Measurements from ENCODE around the gene DENND4C.

The DENND4C gene

DNA sequence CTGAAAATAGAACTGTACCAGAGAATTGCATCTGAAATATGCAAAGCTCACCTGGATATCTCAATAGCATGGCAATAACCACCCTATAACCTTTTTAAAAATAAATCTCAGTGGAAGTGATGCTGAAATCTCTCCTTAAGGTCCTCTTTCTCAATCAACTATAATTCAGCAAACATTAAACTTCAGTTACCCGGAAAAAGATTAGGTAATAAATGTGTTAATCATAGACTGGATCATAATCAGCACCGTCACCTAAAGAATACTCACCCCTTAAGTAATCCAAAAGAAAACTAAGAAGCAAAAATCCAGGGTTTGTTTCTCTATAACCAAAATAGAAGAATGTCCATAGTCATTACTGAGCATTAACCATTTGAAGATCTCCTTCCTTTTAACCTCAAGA lies 44.3 kb upstream of the DENND4C start (continued):
- TF ChIP-seq, protein P1, sequence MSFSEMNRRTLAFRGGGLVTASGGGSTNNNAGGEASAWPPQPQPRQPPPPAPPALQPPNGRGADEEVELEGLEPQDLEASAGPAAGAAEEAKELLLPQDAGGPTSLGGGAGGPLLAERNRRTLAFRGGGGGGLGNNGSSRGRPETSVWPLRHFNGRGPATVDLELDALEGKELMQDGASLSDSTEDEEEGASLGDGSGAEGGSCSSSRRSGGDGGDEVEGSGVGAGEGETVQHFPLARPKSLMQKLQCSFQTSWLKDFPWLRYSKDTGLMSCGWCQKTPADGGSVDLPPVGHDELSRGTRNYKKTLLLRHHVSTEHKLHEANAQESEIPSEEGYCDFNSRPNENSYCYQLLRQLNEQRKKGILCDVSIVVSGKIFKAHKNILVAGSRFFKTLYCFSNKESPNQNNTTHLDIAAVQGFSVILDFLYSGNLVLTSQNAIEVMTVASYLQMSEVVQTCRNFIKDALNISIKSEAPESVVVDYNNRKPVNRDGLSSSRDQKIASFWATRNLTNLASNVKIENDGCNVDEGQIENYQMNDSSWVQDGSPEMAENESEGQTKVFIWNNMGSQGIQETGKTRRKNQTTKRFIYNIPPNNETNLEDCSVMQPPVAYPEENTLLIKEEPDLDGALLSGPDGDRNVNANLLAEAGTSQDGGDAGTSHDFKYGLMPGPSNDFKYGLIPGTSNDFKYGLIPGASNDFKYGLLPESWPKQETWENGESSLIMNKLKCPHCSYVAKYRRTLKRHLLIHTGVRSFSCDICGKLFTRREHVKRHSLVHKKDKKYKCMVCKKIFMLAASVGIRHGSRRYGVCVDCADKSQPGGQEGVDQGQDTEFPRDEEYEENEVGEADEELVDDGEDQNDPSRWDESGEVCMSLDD (tag by site-specific recombination; IDR thresholded peaks at IDR 0.05) = no peak
- TF ChIP-seq, protein P2, sequence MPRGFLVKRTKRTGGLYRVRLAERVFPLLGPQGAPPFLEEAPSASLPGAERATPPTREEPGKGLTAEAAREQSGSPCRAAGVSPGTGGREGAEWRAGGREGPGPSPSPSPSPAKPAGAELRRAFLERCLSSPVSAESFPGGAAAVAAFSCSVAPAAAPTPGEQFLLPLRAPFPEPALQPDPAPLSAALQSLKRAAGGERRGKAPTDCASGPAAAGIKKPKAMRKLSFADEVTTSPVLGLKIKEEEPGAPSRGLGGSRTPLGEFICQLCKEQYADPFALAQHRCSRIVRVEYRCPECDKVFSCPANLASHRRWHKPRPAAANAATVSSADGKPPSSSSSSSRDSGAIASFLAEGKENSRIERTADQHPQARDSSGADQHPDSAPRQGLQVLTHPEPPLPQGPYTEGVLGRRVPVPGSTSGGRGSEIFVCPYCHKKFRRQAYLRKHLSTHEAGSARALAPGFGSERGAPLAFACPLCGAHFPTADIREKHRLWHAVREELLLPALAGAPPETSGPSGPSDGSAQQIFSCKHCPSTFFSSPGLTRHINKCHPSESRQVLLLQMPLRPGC (tag by site-specific recombination; IDR thresholded peaks at IDR 0.05) = no peak
- TF ChIP-seq ZNF544 (tag by site-specific recombination; IDR thresholded peaks at IDR 0.05) (no peak), ZNF701 (tag by site-specific recombination; IDR thresholded peaks at IDR 0.05) (no peak), ZNF37A (tag by site-specific recombination; IDR thresholded peaks at IDR 0.05) (no peak), ZNF558 (tag by site-specific recombination; IDR thresholded peaks at IDR 0.05) (no peak), ZBTB21 (tag by site-specific recombination; IDR thresholded peaks at IDR 0.05) (no peak), ZNF324 (tag by site-specific recombination; IDR thresholded peaks at IDR 0.05) (no peak), ZNF747 (tag by site-specific recombination; IDR thresholded peaks at IDR 0.05) (no peak)
- TF ChIP-seq, protein P3, sequence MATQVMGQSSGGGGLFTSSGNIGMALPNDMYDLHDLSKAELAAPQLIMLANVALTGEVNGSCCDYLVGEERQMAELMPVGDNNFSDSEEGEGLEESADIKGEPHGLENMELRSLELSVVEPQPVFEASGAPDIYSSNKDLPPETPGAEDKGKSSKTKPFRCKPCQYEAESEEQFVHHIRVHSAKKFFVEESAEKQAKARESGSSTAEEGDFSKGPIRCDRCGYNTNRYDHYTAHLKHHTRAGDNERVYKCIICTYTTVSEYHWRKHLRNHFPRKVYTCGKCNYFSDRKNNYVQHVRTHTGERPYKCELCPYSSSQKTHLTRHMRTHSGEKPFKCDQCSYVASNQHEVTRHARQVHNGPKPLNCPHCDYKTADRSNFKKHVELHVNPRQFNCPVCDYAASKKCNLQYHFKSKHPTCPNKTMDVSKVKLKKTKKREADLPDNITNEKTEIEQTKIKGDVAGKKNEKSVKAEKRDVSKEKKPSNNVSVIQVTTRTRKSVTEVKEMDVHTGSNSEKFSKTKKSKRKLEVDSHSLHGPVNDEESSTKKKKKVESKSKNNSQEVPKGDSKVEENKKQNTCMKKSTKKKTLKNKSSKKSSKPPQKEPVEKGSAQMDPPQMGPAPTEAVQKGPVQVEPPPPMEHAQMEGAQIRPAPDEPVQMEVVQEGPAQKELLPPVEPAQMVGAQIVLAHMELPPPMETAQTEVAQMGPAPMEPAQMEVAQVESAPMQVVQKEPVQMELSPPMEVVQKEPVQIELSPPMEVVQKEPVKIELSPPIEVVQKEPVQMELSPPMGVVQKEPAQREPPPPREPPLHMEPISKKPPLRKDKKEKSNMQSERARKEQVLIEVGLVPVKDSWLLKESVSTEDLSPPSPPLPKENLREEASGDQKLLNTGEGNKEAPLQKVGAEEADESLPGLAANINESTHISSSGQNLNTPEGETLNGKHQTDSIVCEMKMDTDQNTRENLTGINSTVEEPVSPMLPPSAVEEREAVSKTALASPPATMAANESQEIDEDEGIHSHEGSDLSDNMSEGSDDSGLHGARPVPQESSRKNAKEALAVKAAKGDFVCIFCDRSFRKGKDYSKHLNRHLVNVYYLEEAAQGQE (tag by site-specific recombination; IDR thresholded peaks at IDR 0.05) = no peak
- TF ChIP-seq, protein P4, sequence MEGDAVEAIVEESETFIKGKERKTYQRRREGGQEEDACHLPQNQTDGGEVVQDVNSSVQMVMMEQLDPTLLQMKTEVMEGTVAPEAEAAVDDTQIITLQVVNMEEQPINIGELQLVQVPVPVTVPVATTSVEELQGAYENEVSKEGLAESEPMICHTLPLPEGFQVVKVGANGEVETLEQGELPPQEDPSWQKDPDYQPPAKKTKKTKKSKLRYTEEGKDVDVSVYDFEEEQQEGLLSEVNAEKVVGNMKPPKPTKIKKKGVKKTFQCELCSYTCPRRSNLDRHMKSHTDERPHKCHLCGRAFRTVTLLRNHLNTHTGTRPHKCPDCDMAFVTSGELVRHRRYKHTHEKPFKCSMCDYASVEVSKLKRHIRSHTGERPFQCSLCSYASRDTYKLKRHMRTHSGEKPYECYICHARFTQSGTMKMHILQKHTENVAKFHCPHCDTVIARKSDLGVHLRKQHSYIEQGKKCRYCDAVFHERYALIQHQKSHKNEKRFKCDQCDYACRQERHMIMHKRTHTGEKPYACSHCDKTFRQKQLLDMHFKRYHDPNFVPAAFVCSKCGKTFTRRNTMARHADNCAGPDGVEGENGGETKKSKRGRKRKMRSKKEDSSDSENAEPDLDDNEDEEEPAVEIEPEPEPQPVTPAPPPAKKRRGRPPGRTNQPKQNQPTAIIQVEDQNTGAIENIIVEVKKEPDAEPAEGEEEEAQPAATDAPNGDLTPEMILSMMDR (tag by site-specific recombination; IDR thresholded peaks at IDR 0.05) = no peak
- TF ChIP-seq, protein P5, sequence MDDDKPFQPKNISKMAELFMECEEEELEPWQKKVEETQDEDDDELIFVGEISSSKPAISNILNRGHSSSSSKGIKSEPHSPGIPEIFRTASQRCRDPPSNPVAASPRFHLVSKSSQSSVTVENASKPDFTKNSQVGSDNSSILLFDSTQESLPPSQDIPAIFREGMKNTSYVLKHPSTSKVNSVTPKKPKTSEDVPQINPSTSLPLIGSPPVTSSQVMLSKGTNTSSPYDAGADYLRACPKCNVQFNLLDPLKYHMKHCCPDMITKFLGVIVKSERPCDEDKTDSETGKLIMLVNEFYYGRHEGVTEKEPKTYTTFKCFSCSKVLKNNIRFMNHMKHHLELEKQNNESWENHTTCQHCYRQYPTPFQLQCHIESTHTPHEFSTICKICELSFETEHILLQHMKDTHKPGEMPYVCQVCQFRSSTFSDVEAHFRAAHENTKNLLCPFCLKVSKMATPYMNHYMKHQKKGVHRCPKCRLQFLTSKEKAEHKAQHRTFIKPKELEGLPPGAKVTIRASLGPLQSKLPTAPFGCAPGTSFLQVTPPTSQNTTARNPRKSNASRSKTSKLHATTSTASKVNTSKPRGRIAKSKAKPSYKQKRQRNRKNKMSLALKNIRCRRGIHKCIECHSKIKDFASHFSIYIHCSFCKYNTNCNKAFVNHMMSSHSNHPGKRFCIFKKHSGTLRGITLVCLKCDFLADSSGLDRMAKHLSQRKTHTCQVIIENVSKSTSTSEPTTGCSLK (tag by site-specific recombination; IDR thresholded peaks at IDR 0.05) = no peak
- TF ChIP-seq, protein P6, sequence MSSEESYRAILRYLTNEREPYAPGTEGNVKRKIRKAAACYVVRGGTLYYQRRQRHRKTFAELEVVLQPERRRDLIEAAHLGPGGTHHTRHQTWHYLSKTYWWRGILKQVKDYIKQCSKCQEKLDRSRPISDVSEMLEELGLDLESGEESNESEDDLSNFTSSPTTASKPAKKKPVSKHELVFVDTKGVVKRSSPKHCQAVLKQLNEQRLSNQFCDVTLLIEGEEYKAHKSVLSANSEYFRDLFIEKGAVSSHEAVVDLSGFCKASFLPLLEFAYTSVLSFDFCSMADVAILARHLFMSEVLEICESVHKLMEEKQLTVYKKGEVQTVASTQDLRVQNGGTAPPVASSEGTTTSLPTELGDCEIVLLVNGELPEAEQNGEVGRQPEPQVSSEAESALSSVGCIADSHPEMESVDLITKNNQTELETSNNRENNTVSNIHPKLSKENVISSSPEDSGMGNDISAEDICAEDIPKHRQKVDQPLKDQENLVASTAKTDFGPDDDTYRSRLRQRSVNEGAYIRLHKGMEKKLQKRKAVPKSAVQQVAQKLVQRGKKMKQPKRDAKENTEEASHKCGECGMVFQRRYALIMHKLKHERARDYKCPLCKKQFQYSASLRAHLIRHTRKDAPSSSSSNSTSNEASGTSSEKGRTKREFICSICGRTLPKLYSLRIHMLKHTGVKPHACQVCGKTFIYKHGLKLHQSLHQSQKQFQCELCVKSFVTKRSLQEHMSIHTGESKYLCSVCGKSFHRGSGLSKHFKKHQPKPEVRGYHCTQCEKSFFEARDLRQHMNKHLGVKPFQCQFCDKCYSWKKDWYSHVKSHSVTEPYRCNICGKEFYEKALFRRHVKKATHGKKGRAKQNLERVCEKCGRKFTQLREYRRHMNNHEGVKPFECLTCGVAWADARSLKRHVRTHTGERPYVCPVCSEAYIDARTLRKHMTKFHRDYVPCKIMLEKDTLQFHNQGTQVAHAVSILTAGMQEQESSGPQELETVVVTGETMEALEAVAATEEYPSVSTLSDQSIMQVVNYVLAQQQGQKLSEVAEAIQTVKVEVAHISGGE (tag by site-specific recombination; conservative IDR thresholded peaks at IDR 0.05; ENCODE audit: low read depth) = no peak
